ENCODE results near the gene RRP12. TPM values are rescaled to one million over a fixed set of nuclear protein-coding genes. Genes with fewer than 3 reads are reported as not detected.

The RRP12 gene
- polyA plus RNA-seq, 1 of the 3 experiments (the other 2 are of a cell fraction) = 46.4 TPM

GRCh38 chr10:97412891-97413304 lies 11.8 kb upstream of the RRP12 start:
- Histone ChIP-seq H3K4me3 (ENCODE audit: low read depth in 2 of 2, low read length in 1 of 2) (no peak overlapping the region), H3K27me3 (ENCODE audit: insufficient read depth) (no peaks in the 10 kb centered on the region), H3F3A (replicated peaks; ENCODE audit: insufficient read depth) (peaks cover 7% of the 10 kb centered on the region), H3K27ac (ENCODE audit: low read depth in 2 of 2, low read length in 1 of 2) (no peak overlapping the region), H3K9me3 (no peaks in the 10 kb centered on the region), H3K79me2 (ENCODE audit: insufficient read depth) (no peaks in the 10 kb centered on the region), H3K4me2 (no peak overlapping the region), H3K36me3 (replicated peaks in 1 of 2; ENCODE audit: control insufficient read depth in 1 of 2, insufficient read depth in 2 of 2, low read length in 1 of 2) (no peaks in the 10 kb centered on the region), H3K4me1 (ENCODE audit: control insufficient read depth in 1 of 2, insufficient read depth in 2 of 2, low read depth in 1 of 2, low read length in 1 of 2) (peaks cover 0 to 6% of the 10 kb centered on the region in 2 experiments; a peak in 1 of 4 replicates), H3K9me2 (no peaks in the 10 kb centered on the region), H2AFZ (ENCODE audit: low read depth) (no peak overlapping the region), H4K20me1 (ENCODE audit: insufficient read depth) (no peaks in the 10 kb centered on the region), H3K9ac (no peak overlapping the region)
- ChIA-PET CTCF (no interaction called here), POLR2A (no interaction called here)
- DNase-seq = no peak
- TF ChIP-seq GATA2 (CRISPR knock-in tag; IDR thresholded peaks at IDR 0.05) (no peak), POLR2AphosphoS5 (IDR thresholded peaks at IDR 0.05; ENCODE audit: low read depth, low read length) (no peak), PBX3 (IDR thresholded peaks at IDR 0.05) (no peak), NFIC (IDR thresholded peaks at IDR 0.05; ENCODE audit: borderline replicate concordance) (no peak), TEAD4 (IDR thresholded peaks at IDR 0.05; ENCODE audit: borderline replicate concordance, insufficient read depth) (no peak), FOSL2 (IDR thresholded peaks at IDR 0.05; ENCODE audit: borderline replicate concordance, low read depth) (no peak), CHD2 (IDR thresholded peaks at IDR 0.05; ENCODE audit: low read length, partially characterized antibody) (no peak), TCF12 (IDR thresholded peaks at IDR 0.05) (no peak)
- TF ChIP-seq, protein P1, sequence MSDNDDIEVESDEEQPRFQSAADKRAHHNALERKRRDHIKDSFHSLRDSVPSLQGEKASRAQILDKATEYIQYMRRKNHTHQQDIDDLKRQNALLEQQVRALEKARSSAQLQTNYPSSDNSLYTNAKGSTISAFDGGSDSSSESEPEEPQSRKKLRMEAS (IDR thresholded peaks at IDR 0.05; ENCODE audit: low read depth) = no peak
- WGBS (ENCODE audit: low lambda C conversion rate) = 93% methylated on average over 10 of the region's 10 CpGs

GRCh38 chr10:97411406-97411805 lies 10.3 kb upstream of the RRP12 start:
- Histone ChIP-seq H3K9me2 (no peaks in the 10 kb centered on the region), H3K36me3 (replicated peaks in 1 of 2; ENCODE audit: control insufficient read depth in 1 of 2, insufficient read depth in 2 of 2, low read length in 1 of 2) (no peaks in the 10 kb centered on the region), H3K4me3 (ENCODE audit: low read depth in 2 of 2, low read length in 1 of 2) (no peak overlapping the region), H3K9ac (no peak overlapping the region), H4K20me1 (ENCODE audit: insufficient read depth) (no peaks in the 10 kb centered on the region), H3K9me3 (no peaks in the 10 kb centered on the region), H3K4me2 (no peak overlapping the region), H2AFZ (ENCODE audit: low read depth) (no peak overlapping the region), H3K27ac (ENCODE audit: low read depth in 2 of 2, low read length in 1 of 2) (no peak overlapping the region), H3K79me2 (ENCODE audit: insufficient read depth) (no peaks in the 10 kb centered on the region), H3K27me3 (ENCODE audit: insufficient read depth) (no peaks in the 10 kb centered on the region), H3K4me1 (ENCODE audit: control insufficient read depth in 1 of 2, insufficient read depth in 2 of 2, low read depth in 1 of 2, low read length in 1 of 2) (peaks cover 4 to 6% of the 10 kb centered on the region in 2 experiments; a peak in 2 of 4 replicates), H3F3A (replicated peaks; ENCODE audit: insufficient read depth) (peaks cover 15% of the 10 kb centered on the region)
- POLR2A ChIA-PET = no interaction called here
- 65% methylated on average over 3 of the region's 4 CpGs for WGBS (ENCODE audit: low lambda C conversion rate)
- CTCF ChIA-PET = interaction anchor here (0.7 kb wide), 1 partner anchor 12 kb away, joined by 5 read pairs; no protein-coding TSS in a partner anchor
- no peak for DNase-seq
- no peak for TF ChIP-seq TCF12 (IDR thresholded peaks at IDR 0.05)
- 0 out of 2 replicates have a peak, but pooled peaks have one; percentile 37 for TF ChIP-seq REST (IDR thresholded peaks at IDR 0.05; ENCODE audit: low read depth, low read length)
- no peak for TF ChIP-seq SIN3A (IDR thresholded peaks at IDR 0.05; ENCODE audit: borderline replicate concordance, low read depth, low read length)
- no peak for TF ChIP-seq TAF1 (IDR thresholded peaks at IDR 0.05; ENCODE audit: borderline replicate concordance, low read depth, low read length)
- no peak for TF ChIP-seq NRF1 (IDR thresholded peaks at IDR 0.05; ENCODE audit: low read depth, low read length)
